ENCODE data around the gene ZNF138.

The ZNF138 gene

DNA sequence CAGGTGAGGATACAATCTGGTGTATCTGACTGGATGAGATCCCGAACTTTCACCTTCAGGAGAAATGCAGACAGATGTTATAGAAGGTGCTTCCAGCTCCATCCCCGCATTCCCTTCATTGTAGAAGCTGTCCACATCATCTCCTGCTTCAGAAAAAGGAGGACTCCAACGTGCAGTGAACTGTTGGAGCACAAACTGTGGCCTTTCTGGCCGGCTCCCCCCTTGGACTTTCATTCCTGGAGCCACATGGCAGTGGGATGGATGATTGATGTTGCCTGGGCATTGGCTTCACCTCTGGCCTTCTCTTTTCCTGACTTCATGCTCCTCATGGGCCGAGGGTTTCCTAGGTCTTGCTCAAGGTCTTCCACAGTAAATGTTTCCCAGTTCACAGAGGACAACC lies 79.3 kb downstream of the ZNF138 start:
- Histone ChIP-seq H3K27me3 (ENCODE audit: control insufficient read depth in 1 of 2, insufficient read depth in 2 of 2, low read length in 2 of 2) (no peaks in the 10 kb centered on the region), H3K9ac (ENCODE audit: low read depth in 1 of 2, low read length in 2 of 2) (no peak overlapping the region), H3K4me3 (ENCODE audit: low read depth in 1 of 2, low read length in 2 of 2) (no peak overlapping the region), H3K9me3 (ENCODE audit: control insufficient read depth in 1 of 2, low read length in 2 of 2) (peaks cover 0 to 10% of the 10 kb centered on the region in 2 donors), H3K4me1 (ENCODE audit: control insufficient read depth in 1 of 2, insufficient read depth in 2 of 2, low read length in 2 of 2) (no peaks in the 10 kb centered on the region), H3K27ac (ENCODE audit: low read depth, low read length) (no peak overlapping the region), H3K36me3 (ENCODE audit: control insufficient read depth in 1 of 2, insufficient read depth in 2 of 2, low read length in 2 of 2) (no peaks in the 10 kb centered on the region)

DNA sequence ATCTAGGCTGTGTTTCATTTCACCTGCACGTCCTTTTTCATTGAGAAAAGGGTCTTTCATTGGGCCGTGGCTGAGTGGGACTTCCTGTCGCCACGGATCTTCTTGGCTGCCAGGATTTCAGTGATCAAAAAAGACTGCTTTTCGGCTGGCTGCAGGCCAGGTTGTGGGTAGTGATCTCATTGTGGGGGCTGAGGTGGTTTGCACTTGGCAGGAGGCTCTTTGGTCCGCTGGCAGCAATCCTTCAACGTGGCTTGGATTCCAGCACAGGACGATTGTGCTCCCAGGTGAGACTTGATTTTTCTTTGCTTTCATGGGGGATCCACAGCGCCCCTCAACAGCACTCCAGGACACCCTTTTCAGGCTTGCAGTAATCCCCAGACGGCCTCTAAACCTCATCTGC lies 79.9 kb downstream of the ZNF138 start:
- Histone ChIP-seq H3K4me3 (ENCODE audit: low read depth in 1 of 2, low read length in 2 of 2) (no peak overlapping the region), H3K36me3 (ENCODE audit: control insufficient read depth in 1 of 2, insufficient read depth in 2 of 2, low read length in 2 of 2) (no peaks in the 10 kb centered on the region), H3K9me3 (ENCODE audit: control insufficient read depth in 1 of 2, low read length in 2 of 2) (peaks cover 0 to 10% of the 10 kb centered on the region in 2 donors), H3K4me1 (ENCODE audit: control insufficient read depth in 1 of 2, insufficient read depth in 2 of 2, low read length in 2 of 2) (no peaks in the 10 kb centered on the region), H3K9ac (ENCODE audit: low read depth in 1 of 2, low read length in 2 of 2) (no peak overlapping the region), H3K27ac (ENCODE audit: low read depth, low read length) (no peak overlapping the region), H3K27me3 (ENCODE audit: control insufficient read depth in 1 of 2, insufficient read depth in 2 of 2, low read length in 2 of 2) (no peaks in the 10 kb centered on the region)

DNA sequence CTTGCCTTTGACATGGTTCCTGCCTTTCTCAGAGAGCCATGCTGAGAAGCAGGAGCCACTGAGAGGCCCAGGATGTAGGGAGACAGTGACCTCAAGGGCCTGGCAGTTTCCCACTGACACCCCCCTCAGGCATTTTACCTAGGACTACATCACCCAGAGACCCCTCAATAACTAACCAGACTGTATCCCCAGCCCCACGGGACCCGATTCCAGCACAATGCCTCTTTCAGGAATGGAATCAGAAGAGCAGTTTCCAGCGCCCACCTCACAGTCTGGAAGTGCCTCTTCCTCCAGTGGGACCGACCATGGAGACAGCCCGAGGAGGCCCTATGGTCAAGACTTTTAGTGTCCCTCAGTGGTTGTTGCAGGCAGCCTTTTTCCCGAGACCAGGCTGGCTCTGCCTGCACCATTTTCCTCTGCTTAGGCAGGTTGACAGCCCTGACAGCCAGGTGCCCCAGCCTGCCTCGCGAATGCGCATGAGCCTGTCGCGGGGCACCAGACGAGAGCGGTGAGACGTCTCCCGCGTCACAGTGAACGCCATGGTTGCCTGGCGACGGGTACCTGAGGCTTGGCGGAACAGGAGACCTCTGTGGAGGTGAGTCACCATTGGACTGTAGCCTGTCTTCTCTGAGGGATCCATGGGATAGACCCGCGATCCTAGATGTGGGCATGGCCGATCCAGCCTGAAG lies 80.5 kb downstream of the ZNF138 start:
- no peaks in the 10 kb centered on the region for H3K36me3 ChIP-seq (ENCODE audit: control insufficient read depth in 1 of 2, insufficient read depth in 2 of 2, low read length in 2 of 2)
- no peaks in the 10 kb centered on the region for H3K27me3 ChIP-seq (ENCODE audit: control insufficient read depth in 1 of 2, insufficient read depth in 2 of 2, low read length in 2 of 2)
- no peak overlapping the region for H3K9ac ChIP-seq (ENCODE audit: low read depth in 1 of 2, low read length in 2 of 2)
- H3K4me3 ChIP-seq (ENCODE audit: low read depth in 1 of 2, low read length in 2 of 2), result no peak overlapping the region
- no peaks in the 10 kb centered on the region for H3K4me1 ChIP-seq (ENCODE audit: control insufficient read depth in 1 of 2, insufficient read depth in 2 of 2, low read length in 2 of 2)
- no peak overlapping the region for H3K27ac ChIP-seq (ENCODE audit: low read depth, low read length)
- H3K9me3 ChIP-seq (ENCODE audit: control insufficient read depth in 1 of 2, low read length in 2 of 2), result peaks cover 0 to 11% of the 10 kb centered on the region in 2 donors

- no peaks in the 10 kb centered on the region for H3K36me3 ChIP-seq (ENCODE audit: control insufficient read depth in 1 of 2, insufficient read depth in 2 of 2, low read length in 2 of 2)
- H3K27me3 ChIP-seq (ENCODE audit: control insufficient read depth in 1 of 2, insufficient read depth in 2 of 2, low read length in 2 of 2), result no peaks in the 10 kb centered on the region
- H3K4me3 ChIP-seq (ENCODE audit: low read depth in 1 of 2, low read length in 2 of 2), result no peak overlapping the region
- H3K9ac ChIP-seq (ENCODE audit: low read depth in 1 of 2, low read length in 2 of 2), result no peak overlapping the region
- peaks cover 0 to 15% of the 10 kb centered on the region in 2 donors for H3K9me3 ChIP-seq (ENCODE audit: control insufficient read depth in 1 of 2, low read length in 2 of 2)
- H3K27ac ChIP-seq (ENCODE audit: low read depth, low read length), result no peak overlapping the region
- H3K4me1 ChIP-seq (ENCODE audit: control insufficient read depth in 1 of 2, insufficient read depth in 2 of 2, low read length in 2 of 2), result no peaks in the 10 kb centered on the region
Measured at GRCh38 chr7:64875258-64875657, 81.0 kb downstream of the ZNF138 start.

- no peak overlapping the region for H3K9ac ChIP-seq (ENCODE audit: low read depth in 1 of 2, low read length in 2 of 2)
- H3K4me3 ChIP-seq (ENCODE audit: low read depth in 1 of 2, low read length in 2 of 2), result no peak overlapping the region
- H3K9me3 ChIP-seq (ENCODE audit: control insufficient read depth in 1 of 2, low read length in 2 of 2), result peaks cover 0 to 18% of the 10 kb centered on the region in 2 donors
- no peaks in the 10 kb centered on the region for H3K4me1 ChIP-seq (ENCODE audit: control insufficient read depth in 1 of 2, insufficient read depth in 2 of 2, low read length in 2 of 2)
- no peaks in the 10 kb centered on the region for H3K27me3 ChIP-seq (ENCODE audit: control insufficient read depth in 1 of 2, insufficient read depth in 2 of 2, low read length in 2 of 2)
- H3K36me3 ChIP-seq (ENCODE audit: control insufficient read depth in 1 of 2, insufficient read depth in 2 of 2, low read length in 2 of 2), result no peaks in the 10 kb centered on the region
- no peak overlapping the region for H3K27ac ChIP-seq (ENCODE audit: low read depth, low read length)
Measured at GRCh38 chr7:64875658-64876406, 81.6 kb downstream of the ZNF138 start.

DNA sequence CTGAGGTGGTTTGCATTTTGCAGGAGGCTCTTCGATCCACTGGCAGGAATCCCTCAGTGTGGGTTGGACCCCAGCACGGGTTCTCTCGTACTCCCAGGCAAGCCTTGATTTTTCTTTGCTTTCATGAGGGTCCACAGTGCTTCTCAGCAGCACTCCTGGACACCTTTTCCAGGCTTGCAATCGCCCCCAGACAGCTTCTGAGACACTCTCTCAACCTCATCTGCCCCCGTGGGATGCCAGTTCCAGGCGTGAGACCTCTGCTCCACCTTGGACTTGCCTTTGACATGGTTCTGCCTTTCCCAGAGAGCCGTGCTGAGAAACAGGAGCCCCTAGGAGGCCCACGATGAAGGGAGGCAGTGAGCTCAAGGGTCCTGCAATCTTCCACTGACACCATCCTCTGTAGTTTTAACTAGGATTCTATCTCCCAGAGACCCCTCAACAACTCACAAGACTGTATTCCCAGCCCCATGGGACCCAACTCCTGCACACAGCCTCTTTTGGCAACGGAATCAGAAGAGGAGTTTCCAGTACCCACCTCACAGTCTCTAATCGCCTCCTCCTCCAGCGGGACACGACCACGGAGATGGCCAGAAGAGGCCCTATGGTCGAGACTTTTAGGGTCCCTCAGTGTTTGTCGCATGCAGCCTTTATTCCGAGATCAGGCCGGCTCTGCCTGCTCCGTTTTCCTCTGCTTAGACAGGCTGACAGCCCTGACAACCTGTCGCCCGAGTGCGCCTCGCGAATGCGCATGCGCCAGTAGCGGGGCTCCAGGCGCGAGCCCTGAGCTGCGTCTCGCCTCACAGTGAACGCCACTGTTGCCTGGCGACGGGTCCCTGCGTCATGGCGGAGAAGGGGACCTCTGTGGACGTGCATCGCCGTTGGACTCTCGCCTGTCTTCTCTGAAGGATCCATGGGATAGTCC lies 82.8 kb downstream of the ZNF138 start:
- Histone ChIP-seq H3K9ac (ENCODE audit: low read depth in 1 of 2, low read length in 2 of 2) (no peak overlapping the region), H3K27me3 (ENCODE audit: control insufficient read depth in 1 of 2, insufficient read depth in 2 of 2, low read length in 2 of 2) (no peaks in the 10 kb centered on the region)

DNA sequence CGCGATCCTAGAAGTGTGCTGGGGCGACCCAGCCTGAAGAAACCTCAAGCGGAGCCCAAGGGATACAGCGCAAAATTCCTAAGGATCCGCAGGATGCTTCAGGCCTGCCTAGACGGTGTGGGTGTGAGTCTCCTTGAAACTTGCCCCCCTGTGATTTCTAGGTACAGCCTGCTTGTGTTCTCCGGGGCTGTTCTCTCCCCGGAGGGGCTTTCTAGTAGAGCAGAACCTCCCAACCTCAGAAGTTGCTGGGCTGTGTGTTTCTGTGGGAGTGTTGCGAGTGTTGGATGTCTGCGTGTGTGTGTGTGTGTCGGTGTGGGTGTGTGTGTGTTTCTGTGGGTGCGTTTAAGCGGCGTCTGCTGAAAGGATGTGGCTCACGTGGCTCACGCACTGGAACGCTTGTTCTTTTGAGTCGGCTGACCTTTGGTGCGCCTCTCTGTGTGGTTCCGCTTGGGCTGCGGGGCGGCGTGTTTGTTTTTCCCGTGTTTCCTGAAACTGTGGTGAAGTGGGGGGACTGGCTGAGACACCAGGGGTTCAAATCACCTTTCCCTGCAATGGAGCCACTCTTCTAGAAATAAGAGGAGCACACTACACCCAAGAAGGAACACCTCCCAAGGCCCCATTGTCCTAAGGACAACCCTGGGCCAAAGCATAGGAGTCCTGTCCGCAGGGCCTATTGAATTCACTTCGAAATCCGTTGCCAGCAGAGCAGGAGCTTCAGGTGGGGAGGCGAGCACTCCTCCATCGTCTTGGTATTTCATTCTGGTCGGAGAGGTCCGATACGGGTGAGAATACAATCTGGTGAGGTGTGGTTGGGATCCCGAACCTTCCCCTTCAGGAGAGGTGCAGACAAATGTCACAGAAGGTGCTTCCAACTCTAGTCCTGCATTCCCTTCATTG lies 83.7 kb downstream of the ZNF138 start:
- H3K27me3 ChIP-seq (ENCODE audit: control insufficient read depth in 1 of 2, insufficient read depth in 2 of 2, low read length in 2 of 2), result no peaks in the 10 kb centered on the region
- no peak overlapping the region for H3K27ac ChIP-seq (ENCODE audit: low read depth, low read length)
- H3K9ac ChIP-seq (ENCODE audit: low read depth in 1 of 2, low read length in 2 of 2), result no peak overlapping the region
- no peaks in the 10 kb centered on the region for H3K4me1 ChIP-seq (ENCODE audit: control insufficient read depth in 1 of 2, insufficient read depth in 2 of 2, low read length in 2 of 2)
- H3K9me3 ChIP-seq (ENCODE audit: control insufficient read depth in 1 of 2, low read length in 2 of 2), result peaks cover 0 to 26% of the 10 kb centered on the region in 2 donors
- no peaks in the 10 kb centered on the region for H3K36me3 ChIP-seq (ENCODE audit: control insufficient read depth in 1 of 2, insufficient read depth in 2 of 2, low read length in 2 of 2)
- peak overlapping the region in 1 of 2 donors; percentile 10 for H3K4me3 ChIP-seq (ENCODE audit: low read depth in 1 of 2, low read length in 2 of 2)

More for the DNA sequence above, 82.8 kb downstream of the ZNF138 start:
- Histone ChIP-seq H3K36me3 (ENCODE audit: control insufficient read depth in 1 of 2, insufficient read depth in 2 of 2, low read length in 2 of 2) (no peaks in the 10 kb centered on the region), H3K27ac (ENCODE audit: low read depth, low read length) (no peak overlapping the region), H3K4me3 (ENCODE audit: low read depth in 1 of 2, low read length in 2 of 2) (peak overlapping the region in 1 of 2 donors; percentile 10), H3K4me1 (ENCODE audit: control insufficient read depth in 1 of 2, insufficient read depth in 2 of 2, low read length in 2 of 2) (no peaks in the 10 kb centered on the region), H3K9me3 (ENCODE audit: control insufficient read depth in 1 of 2, low read length in 2 of 2) (peaks cover 0 to 26% of the 10 kb centered on the region in 2 donors)

DNA sequence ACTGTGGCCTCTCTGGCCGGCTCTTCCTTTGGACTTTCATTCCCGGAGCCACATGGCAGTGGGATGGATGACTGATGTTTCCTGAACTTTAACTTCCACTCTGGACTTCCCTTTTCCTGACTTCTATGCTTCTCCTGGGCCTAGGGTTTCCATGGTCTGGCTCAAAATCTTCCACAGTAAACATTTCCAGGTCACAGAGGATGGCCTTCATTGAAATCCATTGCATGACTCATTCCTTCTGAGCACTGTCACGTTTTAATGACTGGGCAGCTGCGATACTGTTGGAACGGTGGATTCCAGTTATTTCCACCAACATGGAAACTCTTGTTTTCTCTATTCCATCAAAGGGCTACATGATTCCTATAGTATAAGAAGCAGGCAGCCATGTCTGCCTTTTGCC lies 84.5 kb downstream of the ZNF138 start:
- H3K27ac ChIP-seq (ENCODE audit: low read depth, low read length), result no peak overlapping the region
- H3K27me3 ChIP-seq (ENCODE audit: control insufficient read depth in 1 of 2, insufficient read depth in 2 of 2, low read length in 2 of 2), result peaks cover 0 to 5% of the 10 kb centered on the region in 2 donors
- no peaks in the 10 kb centered on the region for H3K4me1 ChIP-seq (ENCODE audit: control insufficient read depth in 1 of 2, insufficient read depth in 2 of 2, low read length in 2 of 2)
- H3K36me3 ChIP-seq (ENCODE audit: control insufficient read depth in 1 of 2, insufficient read depth in 2 of 2, low read length in 2 of 2), result no peaks in the 10 kb centered on the region
- H3K9ac ChIP-seq (ENCODE audit: low read depth in 1 of 2, low read length in 2 of 2), result no peak overlapping the region
- no peak overlapping the region for H3K4me3 ChIP-seq (ENCODE audit: low read depth in 1 of 2, low read length in 2 of 2)
- peaks cover 0 to 26% of the 10 kb centered on the region in 2 donors for H3K9me3 ChIP-seq (ENCODE audit: control insufficient read depth in 1 of 2, low read length in 2 of 2)

DNA sequence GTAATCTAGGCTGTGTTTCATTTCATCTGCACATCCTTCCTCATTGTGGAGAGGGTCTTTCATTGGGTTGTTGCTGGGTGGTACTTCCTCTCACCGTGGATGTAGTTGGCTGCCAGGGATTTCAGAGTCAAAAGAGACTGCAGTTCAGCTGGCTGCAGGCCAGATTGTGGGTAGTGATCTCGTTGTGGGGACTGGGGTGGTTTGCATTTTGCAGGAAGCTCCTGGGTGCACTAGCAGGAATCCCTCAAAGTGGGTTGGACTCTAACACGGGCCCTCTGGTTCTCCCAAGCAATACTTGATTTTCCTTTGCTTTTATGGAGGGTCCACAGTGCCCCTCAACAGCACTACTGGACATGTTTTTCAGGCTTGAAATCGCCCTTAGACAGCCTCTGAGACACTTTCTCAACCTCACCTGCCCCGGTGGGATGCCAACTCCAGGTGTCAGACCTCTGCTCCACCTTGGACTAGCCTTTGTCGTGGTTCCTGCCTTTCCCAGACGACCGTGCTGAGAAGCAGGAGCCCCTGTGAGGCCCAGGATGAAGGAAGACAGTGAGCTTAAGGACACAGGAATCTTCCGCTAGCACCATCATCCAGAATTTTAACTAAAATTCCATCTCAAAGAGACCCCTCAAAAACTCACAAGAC lies 85.0 kb downstream of the ZNF138 start:
- Histone ChIP-seq H3K9ac (ENCODE audit: low read depth in 1 of 2, low read length in 2 of 2) (no peak overlapping the region), H3K27ac (ENCODE audit: low read depth, low read length) (no peak overlapping the region), H3K4me3 (ENCODE audit: low read depth in 1 of 2, low read length in 2 of 2) (no peak overlapping the region), H3K9me3 (ENCODE audit: control insufficient read depth in 1 of 2, low read length in 2 of 2) (peaks cover 0 to 26% of the 10 kb centered on the region in 2 donors), H3K27me3 (ENCODE audit: control insufficient read depth in 1 of 2, insufficient read depth in 2 of 2, low read length in 2 of 2) (peaks cover 0 to 8% of the 10 kb centered on the region in 2 donors), H3K4me1 (ENCODE audit: control insufficient read depth in 1 of 2, insufficient read depth in 2 of 2, low read length in 2 of 2) (no peaks in the 10 kb centered on the region), H3K36me3 (ENCODE audit: control insufficient read depth in 1 of 2, insufficient read depth in 2 of 2, low read length in 2 of 2) (no peaks in the 10 kb centered on the region)

All from duodenal mucosa (tissue), 2 donors.